Testis (tissue), 3 donors: ENCODE results near the gene PGK1. TPM values are rescaled to one million over a fixed set of nuclear protein-coding genes. Genes with fewer than 3 reads are reported as not detected.
"Not testable (repeated sequence)": the region's sequence is repeated elsewhere in the genome, so short reads cannot be mapped to it uniquely, and the experiment has no call there.

ENCODE experiments used
- DNase-seq: peaks from one replicate; pipeline ENCODE4 v3.0.0-alpha.2; 2019
- H3K27ac ChIP-seq, 2 donors: fragments of 200-600 bp; sonication (generic); one replicate each; pipeline ENCODE4 v1.5.1; 2019
- H3K27me3 ChIP-seq: fragments of 200-600 bp; sonication (generic); one replicate; pipeline ENCODE4 v1.5.1; 2019
- H3K36me3 ChIP-seq: fragments of 200-600 bp; sonication (generic); one replicate; pipeline ENCODE4 v1.5.1; 2017; ENCODE audit warnings: low read depth; ENCODE audit errors: missing control alignments
- H3K4me1 ChIP-seq: fragments of 200-600 bp; sonication (generic); one replicate; pipeline ENCODE4 v1.5.1; 2019
- H3K4me3 ChIP-seq, 2 donors: fragments of 200-600 bp; sonication (generic); one replicate each; pipeline ENCODE4 v1.5.1; 2017 to 2019
- H3K9me3 ChIP-seq: fragments of 200-600 bp; sonication (generic); one replicate; pipeline ENCODE4 v1.5.1; 2017
- POLR2A ChIP-seq: fragments of 450-650 bp; IDR thresholded peaks from one replicate; pipeline ENCODE4 v1.6.1; 2017; ENCODE audit warnings: antibody characterized with exemption, mild to moderate bottlenecking, moderate library complexity
- WGBS, 2 donors: methylation state at CpG; one replicate each; pipeline ENCODE4 v1.1.5; 2018; 5-methylcytosine and 5-hydroxymethylcytosine counted together
- intact Hi-C: fragments of 100-400 bp; cut with DNase I; formaldehyde crosslinking; loops from one replicate; pipeline ENCODE4 v1.15.1; 2023; ENCODE audit warnings: low total_unique reads
- polyA plus RNA-seq: library from polyadenylated mRNA; stranded (reverse); fragments of 350-450 nt; fragmentation: Illumina TruSeq; extraction: RNeasy Lipid Tissue Mini Kit (QIAGEN cat#74804); gene quantifications from one replicate; pipeline ENCODE4 v1.2.3, GENCODE V29; 2014; ENCODE audit warnings: low read depth, low replicate concordance; ENCODE audit not compliant: insufficient read depth
- total RNA-seq, 2 donors: library from RNA; depleted of rRNA; stranded (reverse); fragments of >200 nt; gene quantifications; one replicate each; pipeline ENCODE4 v1.2.3, GENCODE V29; 2016
- TF ChIP-seq, protein P1 (sequence below), 3 experiments: fragments of 450-650 bp in 2 of 3; fragments of 200-600 bp in 1 of 3; sonication (generic) in 1 of 3; IDR thresholded peaks; one replicate each; pipeline ENCODE4 v1.5.1; 2016 to 2019; ENCODE audit warnings: antibody characterized with exemption in 3 of 3, mild to moderate bottlenecking in 2 of 3, moderate library complexity in 1 of 3

The PGK1 gene
- total and polyA plus RNA-seq, 3 donors from 2014 or later = 69.1 to 109 (median 100.0) TPM

GRCh38 chrX:78160711-78161110 lies 56.7 kb downstream of the PGK1 start:
- H3K27me3 ChIP-seq, H3K9me3 ChIP-seq, H3K36me3 ChIP-seq, H3K4me3 ChIP-seq, H3K27ac ChIP-seq, H3K4me1 ChIP-seq, DNase-seq, intact Hi-C loops: not testable (repeated sequence)
- 72 to 76% methylated on average over 4 of the region's 4 CpGs for WGBS, 2 donors

GRCh38 chrX:78163175-78163574 lies 59.1 kb downstream of the PGK1 start:
- H3K27ac ChIP-seq, H3K9me3 ChIP-seq, DNase-seq, intact Hi-C loops, H3K4me1 ChIP-seq, H3K4me3 ChIP-seq, H3K36me3 ChIP-seq, H3K27me3 ChIP-seq: not testable (repeated sequence)
- WGBS, 2 donors = 58 to 74% methylated on average over 1 to 4 of the region's 4 CpGs

GRCh38 chrX:78165425-78165824 lies 61.4 kb downstream of the PGK1 start:
- TF ChIP-seq, protein P1, sequence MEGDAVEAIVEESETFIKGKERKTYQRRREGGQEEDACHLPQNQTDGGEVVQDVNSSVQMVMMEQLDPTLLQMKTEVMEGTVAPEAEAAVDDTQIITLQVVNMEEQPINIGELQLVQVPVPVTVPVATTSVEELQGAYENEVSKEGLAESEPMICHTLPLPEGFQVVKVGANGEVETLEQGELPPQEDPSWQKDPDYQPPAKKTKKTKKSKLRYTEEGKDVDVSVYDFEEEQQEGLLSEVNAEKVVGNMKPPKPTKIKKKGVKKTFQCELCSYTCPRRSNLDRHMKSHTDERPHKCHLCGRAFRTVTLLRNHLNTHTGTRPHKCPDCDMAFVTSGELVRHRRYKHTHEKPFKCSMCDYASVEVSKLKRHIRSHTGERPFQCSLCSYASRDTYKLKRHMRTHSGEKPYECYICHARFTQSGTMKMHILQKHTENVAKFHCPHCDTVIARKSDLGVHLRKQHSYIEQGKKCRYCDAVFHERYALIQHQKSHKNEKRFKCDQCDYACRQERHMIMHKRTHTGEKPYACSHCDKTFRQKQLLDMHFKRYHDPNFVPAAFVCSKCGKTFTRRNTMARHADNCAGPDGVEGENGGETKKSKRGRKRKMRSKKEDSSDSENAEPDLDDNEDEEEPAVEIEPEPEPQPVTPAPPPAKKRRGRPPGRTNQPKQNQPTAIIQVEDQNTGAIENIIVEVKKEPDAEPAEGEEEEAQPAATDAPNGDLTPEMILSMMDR (IDR thresholded peaks at IDR 0.05) = no peak
- TF ChIP-seq POLR2A = no peak
- intact Hi-C loops = no loop called here
- H3K9me3 ChIP-seq = no peaks in the 10 kb centered on the region
- DNase-seq = no peak
- no peaks in the 10 kb centered on the region for H3K4me1 ChIP-seq
- no peak overlapping the region for H3K4me3 ChIP-seq
- H3K27me3 ChIP-seq = no peaks in the 10 kb centered on the region
- no peak overlapping the region for H3K27ac ChIP-seq
- H3K36me3 ChIP-seq = no peaks in the 10 kb centered on the region
- WGBS, 2 donors = 61 to 67% methylated on average over 1 of the region's 1 CpG

- Histone ChIP-seq H3K9me3 (no peaks in the 10 kb centered on the region), H3K4me3 (no peak overlapping the region), H3K27ac (no peak overlapping the region), H3K27me3 (no peaks in the 10 kb centered on the region), H3K36me3 (no peaks in the 10 kb centered on the region), H3K4me1 (no peaks in the 10 kb centered on the region)
- TF ChIP-seq POLR2A = no peak
- TF ChIP-seq, protein P1 (IDR thresholded peaks at IDR 0.05) = no peak
- DNase-seq = no peak
- intact Hi-C loops = no loop called here
These were observed 64.0 kb downstream of the PGK1 start for GRCh38 chrX:78168065-78168464.

Other genes with a start within 250 kb of the PGK1 start
- 10 to 100 TPM; 29.1 to 31.2 TPM for gene MAGT1, start 208.8 kb upstream of the PGK1 start, total RNA-seq
- 25.0 TPM for gene MAGT1, start 208.8 kb upstream of the PGK1 start, polyA plus RNA-seq
- gene COX7B, start 204.8 kb upstream of the PGK1 start, total RNA-seq = 100 to 1,000 TPM; 124 to 131 TPM
- 142 TPM for gene COX7B, start 204.8 kb upstream of the PGK1 start, polyA plus RNA-seq
- gene ATP7A, start 193.6 kb upstream of the PGK1 start, total RNA-seq = 1 to 10 TPM; 8.1 to 8.9 TPM
- gene ATP7A, start 193.6 kb upstream of the PGK1 start, polyA plus RNA-seq = 2.9 TPM
- under 1 TPM in 1 of 2 donors, not detected in 1; 0.87 TPM for gene PGAM4, start 134.6 kb upstream of the PGK1 start, total RNA-seq
- gene PGAM4, start 134.6 kb upstream of the PGK1 start, polyA plus RNA-seq = not detected
- 10 to 100 TPM; 17.9 to 21.3 TPM for gene TAF9B, start 35.4 kb downstream of the PGK1 start, total RNA-seq
- 15.4 TPM for gene TAF9B, start 35.4 kb downstream of the PGK1 start, polyA plus RNA-seq
- under 1 TPM; 0.16 to 0.19 TPM for gene CYSLTR1, start 223.4 kb downstream of the PGK1 start, total RNA-seq
- gene CYSLTR1, start 223.4 kb downstream of the PGK1 start, polyA plus RNA-seq = 0.57 TPM